COLO829 (cell line): ENCODE measurements around the gene CHD9NB.

Source experiments
- DNase-seq: peaks from one replicate; pipeline ENCODE4 v3.0.0; 2012; ENCODE audit warnings: low spot score

The CHD9NB gene

GRCh38 chr16:53052519-53053501, at the start of gene CHD9NB:
CHD9NB (minus strand) TSS chr16:53052897; CDS start chr16:53044158, 8,739 bp downstream.
- DNase-seq, result peak; percentile 53

- DNase-seq, result no peak
Observed at GRCh38 chr16:53100889-53101288, 48.2 kb upstream of the CHD9NB start.

GRCh38 chr16:53100131-53100748, 47.5 kb upstream of the CHD9NB start:
- no peak for DNase-seq

GRCh38 chr16:53099318-53100130, 46.8 kb upstream of the CHD9NB start:
- DNase-seq, result peak; percentile 30

- peak; percentile 50 for DNase-seq
Observed at GRCh38 chr16:53098526-53099317, 46.0 kb upstream of the CHD9NB start.

- DNase-seq, result no peak
Observed at GRCh38 chr16:53097190-53097589, 44.5 kb upstream of the CHD9NB start.

GRCh38 chr16:53094013-53094630, 41.4 kb upstream of the CHD9NB start:
- DNase-seq, result no peak

- no peak for DNase-seq
Observed at GRCh38 chr16:53093162-53093744, 40.6 kb upstream of the CHD9NB start.

- DNase-seq, result no peak
Observed at GRCh38 chr16:53092284-53092683, 39.6 kb upstream of the CHD9NB start.

- DNase-seq, result peak; percentile 74
Observed at GRCh38 chr16:53091466-53092211, 38.9 kb upstream of the CHD9NB start.

GRCh38 chr16:53090591-53091411, 38.1 kb upstream of the CHD9NB start:
- DNase-seq, result no peak

GRCh38 chr16:53090286-53090590, 37.5 kb upstream of the CHD9NB start:
- DNase-seq, result no peak

GRCh38 chr16:53089434-53090285, 37.0 kb upstream of the CHD9NB start:
- DNase-seq, result no peak

GRCh38 chr16:53087101-53087500, 34.4 kb upstream of the CHD9NB start:
- no peak for DNase-seq

GRCh38 chr16:53085931-53086421, 33.3 kb upstream of the CHD9NB start:
- no peak for DNase-seq

GRCh38 chr16:53085369-53085843, 32.7 kb upstream of the CHD9NB start:
- DNase-seq, result no peak

GRCh38 chr16:53084746-53085334, 32.1 kb upstream of the CHD9NB start:
- DNase-seq, result no peak

GRCh38 chr16:53084141-53084541, 31.4 kb upstream of the CHD9NB start:
- DNase-seq, result no peak
